HG03571 (cell line): ENCODE results near the gene DNASE1L3.
"Not testable (repeated sequence)": the region's sequence is repeated elsewhere in the genome, so short reads cannot be mapped to it uniquely, and the experiment has no call there.

Experiments used
- ATAC-seq: cut with Tn5 transposase; IDR thresholded peaks from one replicate; pipeline ENCODE4 v1.9.1; 2021; ENCODE audit not compliant: unreplicated experiment

DNASE1L3 gene

GRCh38 chr3:58236527-58237237, 25.9 kb upstream of the DNASE1L3 start:
- ATAC-seq, result no peak

- no peak for ATAC-seq
Measured at GRCh38 chr3:58235970-58236369, 25.2 kb upstream of the DNASE1L3 start.

- ATAC-seq, result no peak
Measured at GRCh38 chr3:58234516-58234931, 23.8 kb upstream of the DNASE1L3 start.

GRCh38 chr3:58231666-58232065, 20.9 kb upstream of the DNASE1L3 start:
- ATAC-seq, result no peak

- no peak for ATAC-seq
Measured at GRCh38 chr3:58230876-58231552, 20.2 kb upstream of the DNASE1L3 start.

- ATAC-seq, result not testable (repeated sequence)
Measured at GRCh38 chr3:58227933-58228332, 17.2 kb upstream of the DNASE1L3 start.

- no peak for ATAC-seq
Measured at GRCh38 chr3:58223855-58224254, 13.1 kb upstream of the DNASE1L3 start.

GRCh38 chr3:58222161-58222724, 11.5 kb upstream of the DNASE1L3 start:
- ATAC-seq, result no peak

- no peak for ATAC-seq
Measured at GRCh38 chr3:58218904-58219303, 8.1 kb upstream of the DNASE1L3 start.

GRCh38 chr3:58217209-58217811, 6.5 kb upstream of the DNASE1L3 start:
- peak; percentile 30 for ATAC-seq

- no peak for ATAC-seq
Measured at GRCh38 chr3:58216496-58217195, 5.9 kb upstream of the DNASE1L3 start.

GRCh38 chr3:58215317-58216025, 4.7 kb upstream of the DNASE1L3 start:
- peak; percentile 1 for ATAC-seq

- peak; percentile 73 for ATAC-seq
Measured at GRCh38 chr3:58214484-58215316, 3.9 kb upstream of the DNASE1L3 start.

- no peak for ATAC-seq
Measured at GRCh38 chr3:58209933-58210332, 839 bp downstream of the DNASE1L3 start.

GRCh38 chr3:58207954-58208353, 2.8 kb downstream of the DNASE1L3 start:
- no peak for ATAC-seq

- no peak for ATAC-seq
Measured at GRCh38 chr3:58206406-58207011, 4.3 kb downstream of the DNASE1L3 start.

GRCh38 chr3:58205981-58206380, 4.8 kb downstream of the DNASE1L3 start:
- no peak for ATAC-seq

GRCh38 chr3:58204720-58205119, 6.1 kb downstream of the DNASE1L3 start:
- ATAC-seq, result no peak

- ATAC-seq, result no peak
Measured at GRCh38 chr3:58203541-58203940, 7.2 kb downstream of the DNASE1L3 start.
